ENCODE results near the gene DHRS7C.

The DHRS7C gene

DNA sequence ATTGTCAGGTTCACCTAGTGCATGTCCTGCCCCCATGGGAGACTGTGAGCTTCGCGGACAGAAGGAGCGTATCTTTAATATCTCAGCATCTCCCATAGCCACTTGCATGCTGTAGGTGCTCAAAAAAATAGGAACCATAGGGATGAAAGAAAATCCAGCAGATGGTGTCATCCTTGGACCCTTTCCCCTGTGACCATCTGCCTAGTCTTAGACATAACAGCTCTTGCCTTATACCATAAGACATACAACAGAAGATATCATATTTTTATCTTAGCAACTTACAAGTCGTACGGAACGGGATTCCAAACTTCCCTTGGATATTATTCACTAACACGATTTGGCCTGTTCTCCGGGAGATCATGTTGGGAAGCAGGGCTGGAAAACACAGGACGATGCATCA, 14.5 kb downstream of the DHRS7C start:
- Histone ChIP-seq H3K27ac (ENCODE audit: low read length) (no peak overlapping the region), H3K4me2 (ENCODE audit: insufficient read depth, low read length) (no peak overlapping the region), H3K4me1 (ENCODE audit: insufficient read depth, low read length) (no peaks in the 10 kb centered on the region), H4K20me1 (ENCODE audit: insufficient read depth, low read length) (no peaks in the 10 kb centered on the region), H3K4me3 (ENCODE audit: low read depth in 1 of 2, low read length in 2 of 2) (no peak overlapping the region), H3K27me3 (ENCODE audit: insufficient read depth, low read length, poor library complexity) (peaks cover 4% of the 10 kb centered on the region), H3K9ac (ENCODE audit: low read depth, low read length) (no peak overlapping the region), H3K9me3 (ENCODE audit: insufficient read depth, low read length, severe bottlenecking) (no peaks in the 10 kb centered on the region), H3K36me3 (ENCODE audit: insufficient read depth, low read length) (no peaks in the 10 kb centered on the region), H3K79me2 (ENCODE audit: insufficient read depth, low read length) (no peaks in the 10 kb centered on the region), H2AFZ (ENCODE audit: low read depth, low read length) (no peak overlapping the region)
- ATAC-seq (ENCODE audit: insufficient read depth, low read depth) = no peak
- no peak for DNase-seq
- no peak for TF ChIP-seq EZH2 (IDR thresholded peaks at IDR 0.05; ENCODE audit: borderline replicate concordance, low read depth, low read length, severe bottlenecking)
- TF ChIP-seq, protein P1, sequence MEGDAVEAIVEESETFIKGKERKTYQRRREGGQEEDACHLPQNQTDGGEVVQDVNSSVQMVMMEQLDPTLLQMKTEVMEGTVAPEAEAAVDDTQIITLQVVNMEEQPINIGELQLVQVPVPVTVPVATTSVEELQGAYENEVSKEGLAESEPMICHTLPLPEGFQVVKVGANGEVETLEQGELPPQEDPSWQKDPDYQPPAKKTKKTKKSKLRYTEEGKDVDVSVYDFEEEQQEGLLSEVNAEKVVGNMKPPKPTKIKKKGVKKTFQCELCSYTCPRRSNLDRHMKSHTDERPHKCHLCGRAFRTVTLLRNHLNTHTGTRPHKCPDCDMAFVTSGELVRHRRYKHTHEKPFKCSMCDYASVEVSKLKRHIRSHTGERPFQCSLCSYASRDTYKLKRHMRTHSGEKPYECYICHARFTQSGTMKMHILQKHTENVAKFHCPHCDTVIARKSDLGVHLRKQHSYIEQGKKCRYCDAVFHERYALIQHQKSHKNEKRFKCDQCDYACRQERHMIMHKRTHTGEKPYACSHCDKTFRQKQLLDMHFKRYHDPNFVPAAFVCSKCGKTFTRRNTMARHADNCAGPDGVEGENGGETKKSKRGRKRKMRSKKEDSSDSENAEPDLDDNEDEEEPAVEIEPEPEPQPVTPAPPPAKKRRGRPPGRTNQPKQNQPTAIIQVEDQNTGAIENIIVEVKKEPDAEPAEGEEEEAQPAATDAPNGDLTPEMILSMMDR (IDR thresholded peaks at IDR 0.05; ENCODE audit: borderline replicate concordance, extremely low read depth, low read length, poor library complexity, severe bottlenecking) = no peak

DNA sequence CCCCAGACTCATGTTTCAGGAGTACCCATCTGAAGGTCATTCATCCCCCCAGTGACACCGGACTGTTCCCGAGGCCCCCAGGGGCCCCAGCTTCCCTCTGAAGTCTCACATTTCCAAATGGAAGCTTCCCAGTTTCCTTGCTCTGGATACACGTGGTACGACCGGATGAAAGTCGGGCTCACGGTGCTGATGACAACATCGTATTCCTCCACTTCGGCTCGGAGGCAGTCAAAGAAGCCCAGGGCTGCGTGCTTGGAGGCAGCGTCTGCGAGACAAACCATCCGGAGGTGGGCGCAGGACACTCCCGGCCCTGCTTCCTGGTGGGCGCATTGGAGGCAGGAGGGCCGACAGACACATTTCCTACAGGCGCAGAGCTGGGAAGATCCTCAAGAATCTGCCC, 18.7 kb downstream of the DHRS7C start:
- Histone ChIP-seq H3K27me3 (ENCODE audit: insufficient read depth, low read length, poor library complexity) (no peaks in the 10 kb centered on the region), H3K36me3 (ENCODE audit: insufficient read depth, low read length) (no peaks in the 10 kb centered on the region), H3K4me3 (ENCODE audit: low read depth in 1 of 2, low read length in 2 of 2) (no peak overlapping the region), H3K9me3 (ENCODE audit: insufficient read depth, low read length, severe bottlenecking) (no peaks in the 10 kb centered on the region), H3K9ac (ENCODE audit: low read depth, low read length) (no peak overlapping the region), H3K4me2 (ENCODE audit: insufficient read depth, low read length) (no peak overlapping the region), H4K20me1 (ENCODE audit: insufficient read depth, low read length) (0 out of 2 replicates have a peak, but pooled peaks cover 4% of the 10 kb centered on the region), H3K27ac (ENCODE audit: low read length) (no peak overlapping the region), H3K79me2 (ENCODE audit: insufficient read depth, low read length) (no peaks in the 10 kb centered on the region), H2AFZ (ENCODE audit: low read depth, low read length) (no peak overlapping the region), H3K4me1 (ENCODE audit: insufficient read depth, low read length) (no peaks in the 10 kb centered on the region)
- no peak for ATAC-seq (ENCODE audit: insufficient read depth, low read depth)
- TF ChIP-seq EZH2 (IDR thresholded peaks at IDR 0.05; ENCODE audit: borderline replicate concordance, low read depth, low read length, severe bottlenecking) = no peak
- TF ChIP-seq, protein P1 (IDR thresholded peaks at IDR 0.05; ENCODE audit: borderline replicate concordance, extremely low read depth, low read length, poor library complexity, severe bottlenecking) = no peak
- DNase-seq = no peak

DNA sequence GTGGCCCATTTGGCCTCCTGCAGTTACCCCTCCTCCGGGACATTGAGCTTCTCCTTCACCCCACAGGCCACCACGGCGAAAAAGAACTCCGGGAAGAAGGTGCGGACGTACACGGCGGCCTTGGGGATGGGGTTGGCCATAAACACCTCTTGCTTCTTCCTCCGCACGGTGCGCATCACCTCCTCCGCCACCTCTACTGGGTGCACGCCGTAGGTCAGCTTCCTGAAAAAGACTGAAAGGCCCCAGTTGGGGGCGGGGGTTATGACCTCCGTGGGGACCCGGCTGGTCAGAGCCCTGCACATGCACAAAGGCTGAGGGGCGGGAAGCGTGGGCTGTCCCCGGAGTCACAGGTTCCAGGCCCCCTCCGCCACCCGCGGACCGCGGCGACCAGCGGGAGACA, 19.9 kb downstream of the DHRS7C start:
- no peak overlapping the region for H3K9ac ChIP-seq (ENCODE audit: low read depth, low read length)
- ATAC-seq (ENCODE audit: insufficient read depth, low read depth) (no peak), DNase-seq (no peak)
- H3K4me3 ChIP-seq (ENCODE audit: low read depth in 1 of 2, low read length in 2 of 2) = no peak overlapping the region
- 0 out of 2 replicates have a peak, but pooled peaks cover 4% of the 10 kb centered on the region for H4K20me1 ChIP-seq (ENCODE audit: insufficient read depth, low read length)
- no peak for TF ChIP-seq EZH2 (IDR thresholded peaks at IDR 0.05; ENCODE audit: borderline replicate concordance, low read depth, low read length, severe bottlenecking)
- TF ChIP-seq, protein P1 (IDR thresholded peaks at IDR 0.05; ENCODE audit: borderline replicate concordance, extremely low read depth, low read length, poor library complexity, severe bottlenecking) = no peak
- no peak overlapping the region for H3K4me2 ChIP-seq (ENCODE audit: insufficient read depth, low read length)
- no peak overlapping the region for H2AFZ ChIP-seq (ENCODE audit: low read depth, low read length)
- H3K79me2 ChIP-seq (ENCODE audit: insufficient read depth, low read length) = no peaks in the 10 kb centered on the region
- H3K27me3 ChIP-seq (ENCODE audit: insufficient read depth, low read length, poor library complexity) = no peaks in the 10 kb centered on the region
- H3K27ac ChIP-seq (ENCODE audit: low read length) = no peak overlapping the region
- no peaks in the 10 kb centered on the region for H3K36me3 ChIP-seq (ENCODE audit: insufficient read depth, low read length)
- no peaks in the 10 kb centered on the region for H3K4me1 ChIP-seq (ENCODE audit: insufficient read depth, low read length)
- no peaks in the 10 kb centered on the region for H3K9me3 ChIP-seq (ENCODE audit: insufficient read depth, low read length, severe bottlenecking)
